ENCODE measurements around the gene FAM236B. TPM values are rescaled to one million over a fixed set of nuclear protein-coding genes. Genes with fewer than 3 reads are reported as not detected.
A peak's percentile ranks its signal among the peaks of the same experiment; 100 is the strongest.
"Not testable (repeated sequence)": the region's sequence is repeated elsewhere in the genome, so short reads cannot be mapped to it uniquely, and the experiment has no call there.

FAM236B gene
- total RNA-seq, 2 experiments from 2014 or later = not detected

- ATAC-seq (ENCODE audit: poor library complexity); CTCF ChIA-PET; H3K27ac ChIP-seq (ENCODE audit: low read depth in 1 of 2, low read length in 2 of 2); H3K4me3 ChIP-seq (ENCODE audit: low read length); intact Hi-C loops (cut with DNase I, micrococcal nuclease); H3K4me1 ChIP-seq (ENCODE audit: insufficient read depth, low read length); H3K9me3 ChIP-seq (ENCODE audit: control insufficient read depth in 1 of 2, insufficient read depth in 1 of 2, low read length in 2 of 2); H3K36me3 ChIP-seq (ENCODE audit: insufficient read depth, low read length); POLR2A ChIA-PET; H3K9me3 Mint-ChIP-seq; H3K27ac Mint-ChIP-seq; DNase-seq; H3K36me3 Mint-ChIP-seq (ENCODE audit: low read depth); H3K27me3 Mint-ChIP-seq; H3K4me1 Mint-ChIP-seq (ENCODE audit: low read depth); H3K4me3 Mint-ChIP-seq; H3K27me3 ChIP-seq (ENCODE audit: control insufficient read depth in 1 of 2, insufficient read depth in 2 of 2, low read length in 2 of 2): not testable (repeated sequence)
Measured at GRCh38 chrX:72778146-72778545, 4.3 kb downstream of the FAM236B start.

GRCh38 chrX:72777467-72777790 lies 5.0 kb downstream of the FAM236B start:
- CTCF ChIA-PET; H3K4me3 ChIP-seq (ENCODE audit: low read length); H3K36me3 ChIP-seq (ENCODE audit: insufficient read depth, low read length); H3K4me3 Mint-ChIP-seq; H3K9me3 ChIP-seq (ENCODE audit: control insufficient read depth in 1 of 2, insufficient read depth in 1 of 2, low read length in 2 of 2); intact Hi-C loops (cut with DNase I, micrococcal nuclease); H3K9me3 Mint-ChIP-seq; H3K4me1 Mint-ChIP-seq (ENCODE audit: low read depth); H3K27me3 ChIP-seq (ENCODE audit: control insufficient read depth in 1 of 2, insufficient read depth in 2 of 2, low read length in 2 of 2); H3K36me3 Mint-ChIP-seq (ENCODE audit: low read depth); POLR2A ChIA-PET; DNase-seq; H3K27me3 Mint-ChIP-seq; H3K27ac Mint-ChIP-seq; H3K27ac ChIP-seq (ENCODE audit: low read depth in 1 of 2, low read length in 2 of 2); H3K4me1 ChIP-seq (ENCODE audit: insufficient read depth, low read length): not testable (repeated sequence)
- peak; percentile 83 for ATAC-seq (ENCODE audit: poor library complexity)

- intact Hi-C loops (cut with DNase I, micrococcal nuclease); H3K36me3 ChIP-seq (ENCODE audit: insufficient read depth, low read length); POLR2A ChIA-PET; H3K27me3 ChIP-seq (ENCODE audit: control insufficient read depth in 1 of 2, insufficient read depth in 2 of 2, low read length in 2 of 2); CTCF ChIA-PET; H3K27ac ChIP-seq (ENCODE audit: low read depth in 1 of 2, low read length in 2 of 2); H3K4me3 ChIP-seq (ENCODE audit: low read length); H3K9me3 ChIP-seq (ENCODE audit: control insufficient read depth in 1 of 2, insufficient read depth in 1 of 2, low read length in 2 of 2); H3K9me3 Mint-ChIP-seq; H3K4me1 ChIP-seq (ENCODE audit: insufficient read depth, low read length); H3K4me1 Mint-ChIP-seq (ENCODE audit: low read depth); H3K27me3 Mint-ChIP-seq; H3K27ac Mint-ChIP-seq; H3K36me3 Mint-ChIP-seq (ENCODE audit: low read depth); H3K4me3 Mint-ChIP-seq; DNase-seq: not testable (repeated sequence)
- peak; percentile 77 for ATAC-seq (ENCODE audit: poor library complexity)
Measured at GRCh38 chrX:72776653-72777466, 5.6 kb downstream of the FAM236B start, which contains the start of gene DMRTC1B. DMRTC1B (plus strand) TSS chrX:72776890; CDS start chrX:72845136, 68,246 bp downstream.

DNA sequence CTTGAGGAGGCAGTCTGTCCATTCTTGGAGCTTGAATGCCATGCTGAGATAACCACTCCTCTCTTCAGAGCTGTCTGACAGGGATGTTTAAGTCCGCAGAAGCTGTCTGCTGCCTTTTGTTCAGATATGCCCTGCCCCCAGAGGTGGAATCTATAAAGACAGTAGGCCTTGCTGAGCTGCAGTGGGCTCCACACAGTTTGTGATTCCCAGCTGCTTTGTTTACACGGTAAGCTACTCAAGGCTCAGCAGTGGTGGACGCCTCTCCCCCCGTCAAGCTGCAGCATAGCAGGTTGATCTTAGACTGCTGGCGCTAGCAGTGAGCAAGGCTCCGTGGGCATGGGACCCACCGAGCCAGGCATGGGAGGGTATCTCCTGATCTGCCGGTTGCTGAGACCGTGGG lies 22.0 kb downstream of the FAM236B start:
- H3K4me3 ChIP-seq (ENCODE audit: low read length); H3K4me1 ChIP-seq (ENCODE audit: insufficient read depth, low read length); H3K27me3 ChIP-seq (ENCODE audit: control insufficient read depth in 1 of 2, insufficient read depth in 2 of 2, low read length in 2 of 2); H3K27ac ChIP-seq (ENCODE audit: low read depth in 1 of 2, low read length in 2 of 2); H3K36me3 Mint-ChIP-seq (ENCODE audit: low read depth); POLR2A ChIA-PET; intact Hi-C loops (cut with DNase I, micrococcal nuclease); H3K9me3 Mint-ChIP-seq; H3K4me3 Mint-ChIP-seq; ATAC-seq (ENCODE audit: poor library complexity); H3K4me1 Mint-ChIP-seq (ENCODE audit: low read depth); DNase-seq; H3K27ac Mint-ChIP-seq; CTCF ChIA-PET; H3K9me3 ChIP-seq (ENCODE audit: control insufficient read depth in 1 of 2, insufficient read depth in 1 of 2, low read length in 2 of 2); H3K27me3 Mint-ChIP-seq; H3K36me3 ChIP-seq (ENCODE audit: insufficient read depth, low read length): not testable (repeated sequence)

- H3K27me3 ChIP-seq (ENCODE audit: control insufficient read depth in 1 of 2, insufficient read depth in 2 of 2, low read length in 2 of 2); H3K4me1 Mint-ChIP-seq (ENCODE audit: low read depth); H3K9me3 Mint-ChIP-seq; POLR2A ChIA-PET; ATAC-seq (ENCODE audit: poor library complexity); H3K4me3 ChIP-seq (ENCODE audit: low read length); H3K9me3 ChIP-seq (ENCODE audit: control insufficient read depth in 1 of 2, insufficient read depth in 1 of 2, low read length in 2 of 2); DNase-seq; CTCF ChIA-PET; H3K27ac ChIP-seq (ENCODE audit: low read depth in 1 of 2, low read length in 2 of 2); H3K36me3 Mint-ChIP-seq (ENCODE audit: low read depth); H3K4me3 Mint-ChIP-seq; intact Hi-C loops (cut with DNase I, micrococcal nuclease); H3K4me1 ChIP-seq (ENCODE audit: insufficient read depth, low read length); H3K27me3 Mint-ChIP-seq; H3K36me3 ChIP-seq (ENCODE audit: insufficient read depth, low read length); H3K27ac Mint-ChIP-seq: not testable (repeated sequence)
Measured at GRCh38 chrX:72748545-72748944, 33.9 kb downstream of the FAM236B start.

DNA sequence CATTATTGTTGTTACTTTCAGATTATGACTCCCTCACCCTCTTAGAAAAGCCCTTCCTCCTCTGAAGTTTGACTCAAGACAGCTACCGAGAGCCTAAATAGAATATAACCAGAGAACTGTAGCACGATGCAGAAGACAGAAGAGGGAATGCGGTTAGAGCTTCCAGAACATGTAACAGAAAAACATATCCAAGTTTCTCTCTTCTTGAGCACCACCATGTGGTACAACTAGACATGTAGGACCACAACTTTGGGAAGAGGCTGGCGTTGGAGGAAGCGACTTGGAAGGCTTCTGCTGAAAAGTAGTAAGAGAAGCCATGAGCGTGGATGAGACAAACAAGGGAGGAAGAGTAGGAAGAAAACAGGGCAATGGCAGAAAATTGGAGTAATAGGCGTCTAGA lies 36.9 kb downstream of the FAM236B start:
- H3K27ac ChIP-seq (ENCODE audit: low read depth in 1 of 2, low read length in 2 of 2); DNase-seq; POLR2A ChIA-PET; H3K4me3 ChIP-seq (ENCODE audit: low read length); H3K4me3 Mint-ChIP-seq; H3K36me3 ChIP-seq (ENCODE audit: insufficient read depth, low read length); H3K9me3 Mint-ChIP-seq; H3K27me3 Mint-ChIP-seq; H3K27ac Mint-ChIP-seq; H3K9me3 ChIP-seq (ENCODE audit: control insufficient read depth in 1 of 2, insufficient read depth in 1 of 2, low read length in 2 of 2); CTCF ChIA-PET; intact Hi-C loops (cut with DNase I, micrococcal nuclease); H3K4me1 ChIP-seq (ENCODE audit: insufficient read depth, low read length); H3K4me1 Mint-ChIP-seq (ENCODE audit: low read depth); H3K27me3 ChIP-seq (ENCODE audit: control insufficient read depth in 1 of 2, insufficient read depth in 2 of 2, low read length in 2 of 2); ATAC-seq (ENCODE audit: poor library complexity); H3K36me3 Mint-ChIP-seq (ENCODE audit: low read depth): not testable (repeated sequence)
